HG03469 (cell line): ENCODE data around the gene MRAS.
"Not testable (repeated sequence)": the region's sequence is repeated elsewhere in the genome, so short reads cannot be mapped to it uniquely, and the experiment has no call there.

Experiments used
- ATAC-seq: cut with Tn5 transposase; IDR thresholded peaks from one replicate; pipeline ENCODE4 v1.9.1; 2021; ENCODE audit warnings: mild to moderate bottlenecking, moderate library complexity, moderate number of reproducible peaks; ENCODE audit not compliant: unreplicated experiment

MRAS gene

GRCh38 chr3:138412821-138413551 is 64.6 kb downstream of the MRAS start:
- no peak for ATAC-seq

DNA sequence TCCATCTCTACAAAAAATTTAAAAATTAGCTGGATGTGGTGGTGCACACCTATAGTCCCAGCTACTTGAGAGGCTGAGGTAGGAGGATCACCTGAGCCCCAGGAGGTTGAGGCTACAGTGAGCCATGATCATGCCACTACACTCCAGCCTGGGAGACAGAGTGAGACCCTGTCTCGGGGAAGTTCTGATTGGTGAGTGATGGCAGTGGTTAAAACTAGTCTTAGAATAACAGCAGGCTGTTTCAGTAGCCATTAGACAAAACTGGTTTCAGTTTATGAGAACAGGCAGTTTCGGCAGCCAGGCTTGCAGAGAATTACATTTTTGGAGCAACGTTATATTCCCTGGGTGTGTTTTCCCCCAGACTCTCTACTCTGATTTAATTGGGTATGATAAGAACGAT is 67.9 kb downstream of the MRAS start:
- not testable (repeated sequence) for ATAC-seq

DNA sequence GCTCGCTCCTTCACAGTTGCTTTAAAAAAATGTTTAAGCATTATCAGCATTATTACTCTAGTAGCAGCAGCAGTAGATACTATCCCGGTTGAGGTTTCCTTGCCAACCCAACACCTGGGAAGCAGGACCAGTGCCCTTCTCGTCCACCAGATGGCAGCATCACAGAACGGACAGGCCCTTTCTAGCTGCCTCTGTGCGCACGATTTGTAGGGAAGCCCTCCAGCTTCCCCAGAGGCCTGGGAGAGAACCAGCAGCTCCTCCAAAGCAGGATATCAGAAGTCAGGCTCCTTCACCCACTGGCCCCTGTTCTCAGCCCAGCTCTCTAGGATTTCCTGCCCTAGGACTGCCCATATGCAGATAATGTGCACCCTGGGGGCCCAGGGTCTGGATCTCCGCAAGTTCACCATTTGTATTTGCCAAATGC is 69.2 kb downstream of the MRAS start:
- ATAC-seq, result no peak

DNA sequence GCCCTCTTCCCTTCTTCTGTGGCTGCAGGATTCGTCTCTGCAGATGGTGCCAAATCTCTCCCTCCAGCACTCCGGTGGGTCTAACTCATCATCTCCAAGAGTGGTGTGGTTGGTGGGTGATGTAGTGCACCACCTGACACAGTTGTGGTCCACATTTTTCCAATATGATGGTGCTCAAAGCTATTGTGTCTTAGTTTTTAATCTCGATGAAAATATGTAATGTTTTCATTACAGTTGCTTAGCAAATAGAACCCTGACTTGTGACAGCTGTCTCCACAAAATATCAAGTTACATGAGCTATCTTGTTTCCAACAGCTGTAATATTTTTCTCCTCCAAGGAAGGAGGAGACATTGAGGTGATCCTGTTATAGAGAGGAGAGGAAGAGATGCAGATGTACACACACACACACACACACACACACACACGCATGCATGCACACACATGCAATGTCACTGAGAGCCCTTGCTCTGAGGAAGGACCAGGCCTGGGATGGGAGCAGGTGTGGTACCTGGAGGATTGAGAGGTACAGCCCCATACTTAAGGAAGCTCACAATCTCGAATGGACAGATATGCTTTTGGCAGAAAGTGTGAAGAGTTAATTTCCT is 70.3 kb downstream of the MRAS start:
- ATAC-seq, result no peak

DNA sequence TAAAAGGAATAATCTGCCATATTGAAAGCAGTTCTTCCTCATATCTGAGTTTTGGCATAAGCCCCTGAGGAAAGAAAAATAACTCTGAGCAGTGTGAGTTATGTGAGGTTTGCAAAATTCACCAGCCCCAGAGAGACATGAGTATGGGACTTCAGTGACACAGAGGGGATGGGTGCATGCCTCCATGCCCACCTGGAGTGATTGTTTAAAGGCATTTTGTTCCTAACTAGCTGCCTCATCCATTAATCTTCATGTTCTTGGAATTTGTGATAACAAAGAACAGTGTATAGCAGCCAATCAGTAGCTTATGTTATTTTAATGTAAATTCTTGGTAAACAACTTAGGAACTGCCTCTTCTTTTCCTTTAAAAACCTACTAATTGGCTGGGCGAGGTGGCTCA is 74.9 kb downstream of the MRAS start:
- no peak for ATAC-seq

- ATAC-seq, result no peak
These were observed 75.9 kb downstream of the MRAS start for GRCh38 chr3:138424323-138424722.

DNA sequence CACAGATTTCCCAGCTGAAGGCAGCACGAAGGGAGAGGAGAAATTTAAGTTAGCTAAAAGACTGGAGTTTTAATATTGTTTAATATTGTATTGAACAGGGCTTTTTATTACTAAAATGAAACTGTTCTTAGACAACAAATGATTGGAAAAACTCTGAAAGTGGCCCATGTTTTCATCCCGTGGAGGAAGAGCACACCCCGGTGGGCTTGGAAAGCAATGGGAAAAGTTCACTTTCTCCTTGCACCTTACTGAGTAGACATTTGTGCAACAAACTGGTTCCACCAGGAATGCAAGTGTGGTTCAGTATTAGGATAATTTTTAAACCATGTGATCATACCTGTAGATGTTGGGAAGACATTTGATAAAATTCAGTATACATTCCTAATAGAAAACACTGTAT is 77.8 kb downstream of the MRAS start:
- ATAC-seq, result no peak

- ATAC-seq, result not testable (repeated sequence)
These were observed 78.4 kb downstream of the MRAS start for GRCh38 chr3:138426754-138427153.

GRCh38 chr3:138429665-138430064 is 81.3 kb downstream of the MRAS start:
- no peak for ATAC-seq

- no peak for ATAC-seq
These were observed 84.3 kb downstream of the MRAS start for GRCh38 chr3:138432576-138433240.

GRCh38 chr3:138433892-138434275 is 85.5 kb downstream of the MRAS start:
- ATAC-seq, result no peak

GRCh38 chr3:138434276-138434874 is 86.0 kb downstream of the MRAS start, which contains the start of gene ESYT3:
TSS of gene ESYT3 (plus strand) at chr3:138434616. CDS start at chr3:138434799, 183 bp downstream.
- ATAC-seq, result no peak

DNA sequence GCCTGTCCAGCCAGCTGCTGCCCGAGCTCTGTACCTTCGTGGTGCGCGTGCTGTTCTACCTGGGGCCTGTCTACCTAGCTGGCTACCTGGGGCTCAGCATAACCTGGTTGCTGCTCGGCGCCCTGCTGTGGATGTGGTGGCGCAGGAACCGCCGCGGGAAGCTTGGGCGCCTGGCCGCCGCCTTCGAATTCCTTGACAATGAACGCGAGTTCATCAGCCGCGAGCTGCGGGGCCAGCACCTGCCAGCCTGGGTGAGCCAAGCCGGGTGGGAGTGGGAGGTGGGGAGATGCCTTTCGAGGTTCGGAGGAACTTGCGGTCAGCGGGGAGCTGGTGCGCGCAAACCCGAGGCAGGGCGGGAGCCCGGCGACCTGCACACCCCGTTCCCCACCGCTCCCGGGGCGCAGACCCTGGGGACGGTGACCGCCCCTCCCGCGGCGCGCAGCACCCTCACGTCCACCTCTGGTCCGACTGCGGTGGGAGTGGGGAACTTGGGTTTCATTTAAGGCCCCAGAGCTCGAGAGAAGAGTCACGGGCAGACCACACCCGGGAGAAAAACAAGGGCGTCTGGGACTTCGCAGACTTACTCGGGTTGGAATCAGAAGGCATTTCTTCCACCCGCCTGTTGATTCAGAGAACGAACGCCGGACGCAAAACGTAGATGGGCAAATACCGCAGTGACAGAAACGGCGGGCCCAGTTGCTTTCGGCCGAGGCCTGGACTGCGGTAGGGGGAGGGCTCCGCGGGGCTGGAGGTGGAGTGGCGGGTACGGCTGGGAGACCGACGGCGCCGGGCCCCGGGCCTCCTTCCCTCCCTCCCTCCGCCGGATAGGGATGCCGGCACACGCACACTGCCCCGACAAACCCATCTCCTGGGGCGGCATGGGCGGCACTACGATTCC is 86.7 kb downstream of the MRAS start:
- no peak for ATAC-seq

GRCh38 chr3:138435840-138436239 is 87.5 kb downstream of the MRAS start:
- no peak for ATAC-seq

DNA sequence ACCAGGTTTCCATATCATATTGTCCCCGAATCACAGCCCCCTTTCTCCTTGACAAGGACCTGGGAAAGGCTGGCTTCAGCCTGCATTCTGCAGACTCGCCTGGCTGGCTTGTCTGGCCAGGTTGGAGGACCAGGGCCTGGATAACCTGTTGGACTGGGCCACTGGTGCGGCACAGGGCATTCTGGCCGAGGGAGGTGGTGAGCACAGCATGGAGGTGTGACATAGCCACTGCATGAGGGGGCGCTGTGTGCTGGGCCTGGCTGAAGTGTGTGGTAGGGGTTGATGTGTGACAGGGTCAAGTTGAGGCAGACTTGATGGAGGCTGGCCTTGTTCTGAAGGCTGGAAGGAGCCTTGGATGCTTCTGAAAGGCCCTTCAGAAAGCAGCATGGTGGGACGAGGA is 88.9 kb downstream of the MRAS start:
- no peak for ATAC-seq

- ATAC-seq, result no peak
These were observed 90.5 kb downstream of the MRAS start for GRCh38 chr3:138438896-138439295.

DNA sequence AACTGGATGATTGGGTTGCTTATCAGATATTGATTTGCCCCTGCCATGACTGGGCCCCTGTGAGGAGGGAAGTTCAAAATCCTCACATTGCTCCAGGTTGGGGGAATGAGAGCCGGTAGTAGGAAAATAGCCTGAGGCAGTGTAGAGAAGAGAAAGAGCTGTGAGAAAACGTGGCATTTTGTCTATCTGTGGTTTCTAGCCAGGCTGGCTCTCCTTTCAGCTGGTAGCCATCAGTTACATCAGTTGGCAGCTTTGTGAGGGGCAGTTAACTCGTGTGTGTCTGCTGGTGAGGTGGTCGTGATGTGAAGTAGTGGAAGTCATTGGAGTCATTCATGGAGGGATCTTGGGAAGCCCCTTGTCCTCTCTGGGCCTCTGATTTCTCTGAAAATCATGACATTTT is 91.3 kb downstream of the MRAS start:
- no peak for ATAC-seq

GRCh38 chr3:138440121-138440521 is 91.7 kb downstream of the MRAS start:
- no peak for ATAC-seq

- ATAC-seq, result no peak
These were observed 92.2 kb downstream of the MRAS start for GRCh38 chr3:138440596-138440995.

GRCh38 chr3:138441256-138441655 is 92.9 kb downstream of the MRAS start:
- no peak for ATAC-seq

DNA sequence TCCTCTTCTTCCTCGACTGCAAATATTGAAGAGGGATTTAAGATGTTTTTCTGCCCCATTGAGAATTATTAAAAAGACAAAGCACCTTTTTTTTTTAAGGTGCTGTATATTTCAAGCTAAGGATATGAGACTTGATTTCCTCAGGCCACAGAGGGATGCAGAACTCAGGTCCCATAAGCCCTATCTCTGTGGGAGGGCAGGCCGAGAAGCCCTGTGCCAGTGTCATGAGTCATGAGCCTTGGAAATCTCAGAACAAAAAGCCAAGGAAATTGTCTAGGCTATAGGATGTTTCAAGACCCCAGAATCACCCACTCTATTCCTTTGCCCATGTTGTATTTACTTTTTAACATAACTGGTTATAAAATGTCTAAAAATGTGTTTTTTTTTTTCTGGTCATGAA is 93.4 kb downstream of the MRAS start:
- ATAC-seq, result no peak
